ENCODE data around the gene SMAD3. TPM values are rescaled to one million over a fixed set of nuclear protein-coding genes. Genes with fewer than 3 reads are reported as not detected.

Gene SMAD3
- total and polyA plus RNA-seq, 8 donors: 30.9 to 53.6 (median 50.4) TPM

DNA sequence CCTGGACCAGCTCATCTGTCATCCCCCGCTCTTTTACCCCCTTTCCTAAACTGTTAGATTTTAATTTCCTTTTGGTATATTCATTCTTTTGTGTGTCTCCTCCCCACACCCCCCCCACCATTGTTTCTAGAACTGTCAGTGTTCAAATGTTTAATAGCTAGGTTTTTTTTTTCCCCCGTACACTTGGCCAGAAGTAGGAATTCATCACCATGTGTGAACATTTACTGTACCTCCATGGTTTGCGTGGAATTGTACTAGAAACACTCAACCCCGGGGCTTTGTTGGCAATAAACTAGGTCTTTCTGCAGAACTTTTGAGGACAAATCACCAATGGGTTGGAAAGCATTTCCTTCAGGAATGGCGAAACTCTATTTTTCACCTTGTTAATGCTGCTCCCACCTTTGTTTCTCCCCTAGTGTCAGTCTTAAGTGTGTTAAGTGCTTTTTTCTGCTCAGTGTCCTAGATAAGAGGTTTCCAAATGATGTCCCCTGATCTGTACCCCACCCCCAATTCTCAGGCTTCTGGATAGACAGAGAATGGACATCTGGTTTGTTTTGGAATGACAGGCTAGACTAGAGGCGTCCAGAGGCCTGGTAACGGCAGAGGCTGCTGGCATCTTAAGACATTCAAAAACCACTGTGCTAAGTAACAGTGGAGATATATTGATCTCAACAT, 76.8 kb downstream of the SMAD3 start:
- ATAC-seq (no peak), DNase-seq (no peak)
- no peaks in the 10 kb centered on the region for H3K27me3 ChIP-seq
- H3K27ac ChIP-seq: no peak overlapping the region
- H3K9me3 ChIP-seq: no peaks in the 10 kb centered on the region
- H3K4me1 ChIP-seq: peaks cover 51 to 78% of the 10 kb centered on the region in 2 donors
- TF ChIP-seq, protein P1, sequence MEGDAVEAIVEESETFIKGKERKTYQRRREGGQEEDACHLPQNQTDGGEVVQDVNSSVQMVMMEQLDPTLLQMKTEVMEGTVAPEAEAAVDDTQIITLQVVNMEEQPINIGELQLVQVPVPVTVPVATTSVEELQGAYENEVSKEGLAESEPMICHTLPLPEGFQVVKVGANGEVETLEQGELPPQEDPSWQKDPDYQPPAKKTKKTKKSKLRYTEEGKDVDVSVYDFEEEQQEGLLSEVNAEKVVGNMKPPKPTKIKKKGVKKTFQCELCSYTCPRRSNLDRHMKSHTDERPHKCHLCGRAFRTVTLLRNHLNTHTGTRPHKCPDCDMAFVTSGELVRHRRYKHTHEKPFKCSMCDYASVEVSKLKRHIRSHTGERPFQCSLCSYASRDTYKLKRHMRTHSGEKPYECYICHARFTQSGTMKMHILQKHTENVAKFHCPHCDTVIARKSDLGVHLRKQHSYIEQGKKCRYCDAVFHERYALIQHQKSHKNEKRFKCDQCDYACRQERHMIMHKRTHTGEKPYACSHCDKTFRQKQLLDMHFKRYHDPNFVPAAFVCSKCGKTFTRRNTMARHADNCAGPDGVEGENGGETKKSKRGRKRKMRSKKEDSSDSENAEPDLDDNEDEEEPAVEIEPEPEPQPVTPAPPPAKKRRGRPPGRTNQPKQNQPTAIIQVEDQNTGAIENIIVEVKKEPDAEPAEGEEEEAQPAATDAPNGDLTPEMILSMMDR (IDR thresholded peaks at IDR 0.05): no peak
- H3K4me3 ChIP-seq: no peak overlapping the region
- intact Hi-C loops (cut with DNase I): no loop called here
- H3K36me3 ChIP-seq: no peaks in the 10 kb centered on the region

DNA sequence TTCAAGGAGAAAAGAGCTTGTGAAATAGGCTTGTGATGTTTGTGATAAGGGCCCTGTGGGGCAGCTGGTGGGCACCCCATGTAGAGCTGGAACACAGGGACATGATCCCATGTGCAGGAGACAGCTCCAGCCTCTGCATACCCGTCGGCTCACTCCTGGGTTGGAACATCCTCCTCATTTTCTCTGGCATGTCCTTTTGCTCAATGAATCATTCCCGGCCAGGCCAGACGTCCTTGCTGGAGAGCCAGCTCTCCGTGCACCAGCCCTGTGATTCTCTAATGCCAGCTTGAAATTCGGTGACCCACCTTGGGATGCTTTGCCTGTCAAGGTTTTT, 77.3 kb downstream of the SMAD3 start:
- Histone ChIP-seq H3K27me3 (no peaks in the 10 kb centered on the region), H3K9me3 (no peaks in the 10 kb centered on the region), H3K4me1 (peaks cover 51 to 78% of the 10 kb centered on the region in 2 donors), H3K4me3 (no peak overlapping the region), H3K36me3 (no peaks in the 10 kb centered on the region), H3K27ac (no peak overlapping the region)
- DNase-seq (no peak), ATAC-seq (no peak)
- intact Hi-C loops (cut with DNase I): no loop called here
- TF ChIP-seq, protein P1 (IDR thresholded peaks at IDR 0.05): no peak

DNA sequence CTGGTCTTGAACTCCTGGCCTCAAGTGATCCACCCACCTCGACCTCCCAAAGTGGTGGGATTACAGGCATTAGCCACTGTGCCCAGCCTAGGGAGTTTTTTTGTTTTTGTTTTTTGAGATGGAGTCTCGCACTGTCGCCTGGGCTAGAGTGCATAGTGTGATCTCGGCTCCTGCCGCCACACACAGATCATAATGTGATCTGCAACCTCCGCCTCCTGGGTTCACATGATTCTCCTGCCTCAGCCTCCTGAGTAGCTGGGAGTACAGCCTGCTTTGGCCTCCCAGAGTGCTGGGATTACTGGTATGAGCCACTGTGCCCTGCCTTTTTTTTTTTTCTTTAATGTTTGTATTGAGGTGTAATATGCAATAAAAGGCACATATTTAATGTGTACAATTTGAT, 78.2 kb downstream of the SMAD3 start:
- ATAC-seq (no peak), DNase-seq (no peak)
- H3K27me3 ChIP-seq: no peaks in the 10 kb centered on the region
- no peaks in the 10 kb centered on the region for H3K9me3 ChIP-seq
- H3K4me1 ChIP-seq: peaks cover 51 to 78% of the 10 kb centered on the region in 2 donors
- TF ChIP-seq, protein P1 (IDR thresholded peaks at IDR 0.05): no peak
- H3K27ac ChIP-seq: no peak overlapping the region
- intact Hi-C loops (cut with DNase I): no loop called here
- H3K4me3 ChIP-seq: no peak overlapping the region
- no peaks in the 10 kb centered on the region for H3K36me3 ChIP-seq

DNA sequence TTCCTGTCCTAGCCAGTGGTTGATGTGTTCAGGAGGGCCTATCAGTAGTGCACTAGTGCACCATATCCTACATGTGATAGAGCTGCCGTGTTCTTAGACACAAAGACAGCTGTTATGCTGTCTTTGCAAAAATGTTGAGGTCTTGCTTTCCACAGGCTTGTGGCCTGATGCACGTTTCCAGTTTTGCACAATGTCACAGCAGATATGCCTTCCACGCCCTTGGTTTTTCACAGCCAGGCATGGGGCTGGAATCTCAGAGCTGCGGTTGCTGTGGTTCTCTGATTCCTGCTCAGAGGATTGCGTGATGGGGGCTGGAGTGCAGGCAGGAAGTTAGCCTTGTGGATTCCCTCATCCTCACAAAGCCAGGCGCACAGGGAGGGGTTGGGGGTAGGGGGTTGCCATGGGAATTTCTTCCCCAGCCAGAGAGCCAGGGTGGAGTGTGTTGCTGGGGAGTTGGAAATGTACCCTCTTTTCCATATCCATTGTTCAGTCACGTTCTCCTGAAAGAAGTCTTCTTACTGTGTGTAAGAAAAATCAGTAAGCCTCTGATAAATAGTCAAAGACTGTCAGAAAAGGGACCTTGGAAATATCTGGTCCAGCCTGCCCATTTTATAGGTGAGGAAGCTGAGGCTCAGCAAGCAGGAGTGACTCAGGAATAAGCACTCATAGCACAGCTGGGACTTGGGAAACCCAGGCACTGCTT, 79.4 kb downstream of the SMAD3 start:
- DNase-seq (no peak), ATAC-seq (no peak)
- peak overlapping the region in 1 of 2 donors; percentile 21 for H3K27ac ChIP-seq
- H3K4me1 ChIP-seq: peaks cover 53 to 78% of the 10 kb centered on the region in 2 donors
- intact Hi-C loops (cut with DNase I): no loop called here
- H3K4me3 ChIP-seq: no peak overlapping the region
- H3K27me3 ChIP-seq: no peaks in the 10 kb centered on the region
- no peaks in the 10 kb centered on the region for H3K9me3 ChIP-seq
- no peaks in the 10 kb centered on the region for H3K36me3 ChIP-seq
- TF ChIP-seq, protein P1 (IDR thresholded peaks at IDR 0.05): no peak

DNA sequence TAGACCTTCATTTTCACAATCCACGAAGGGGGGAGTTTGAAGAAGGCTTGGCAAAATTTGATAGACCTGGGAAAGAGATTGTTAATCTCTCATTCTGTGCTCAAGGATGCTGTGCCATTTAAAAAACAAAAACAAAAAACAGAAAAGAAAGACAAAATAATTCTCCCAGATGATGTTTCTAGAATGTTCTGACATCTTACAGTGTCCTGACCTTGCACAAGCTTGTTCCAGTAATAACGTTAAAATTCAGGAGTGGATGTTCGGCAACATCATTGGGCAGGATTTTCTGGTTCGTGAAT, 79.9 kb downstream of the SMAD3 start:
- intact Hi-C loops (cut with DNase I): no loop called here
- peaks cover 57 to 78% of the 10 kb centered on the region in 2 donors for H3K4me1 ChIP-seq
- H3K4me3 ChIP-seq: no peak overlapping the region
- H3K36me3 ChIP-seq: no peaks in the 10 kb centered on the region
- ATAC-seq: no peak
- H3K9me3 ChIP-seq: no peaks in the 10 kb centered on the region
- no peaks in the 10 kb centered on the region for H3K27me3 ChIP-seq
- peak overlapping the region in 1 of 2 donors; percentile 21 for H3K27ac ChIP-seq
- TF ChIP-seq, protein P1 (IDR thresholded peaks at IDR 0.05): no peak
- no peak for DNase-seq

Measured in left lung (tissue), 10 donors.